Panc1 (cell line): ENCODE results near the gene RGS21.

Source experiments
- CTCF ChIP-seq: fragments of 450-650 bp; IDR thresholded peaks from 2 replicates; pipeline ENCODE4 v1.5.1; 2017; ENCODE audit warnings: mild to moderate bottlenecking
- POLR2AphosphoS5 ChIP-seq: IDR thresholded peaks from 2 replicates; pipeline ENCODE4 v1.6.1; 2012; ENCODE audit warnings: mild to moderate bottlenecking, low read depth, low read length, moderate library complexity
- REST ChIP-seq, 2 experiments: IDR thresholded peaks; 2 replicates each; pipeline ENCODE4 v1.6.1; 2011 to 2012; ENCODE audit warnings: low read depth in 2 of 2, control low read depth in 1 of 2, low read length in 1 of 2, mild to moderate bottlenecking in 1 of 2, moderate library complexity in 1 of 2; ENCODE audit not compliant: insufficient read depth in 1 of 2
- SIN3A ChIP-seq: IDR thresholded peaks from 2 replicates; pipeline ENCODE4 v1.6.1; 2012; ENCODE audit warnings: low read depth, mild to moderate bottlenecking, low read length, moderate library complexity, borderline replicate concordance; ENCODE audit not compliant: insufficient read depth

GRCh38 chr1:192367436-192367835, 50.6 kb downstream of the RGS21 start:
- TF ChIP-seq CTCF (no peak), SIN3A (no peak), REST (IDR thresholded peaks at IDR 0.05; ENCODE audit: insufficient read depth in 1 of 2, low read depth in 2 of 2, low read length in 1 of 2) (no peak), POLR2AphosphoS5 (no peak)
